ENCODE measurements around the gene KDM6B. TPM values are rescaled to one million over a fixed set of nuclear protein-coding genes. Genes with fewer than 3 reads are reported as not detected.
A peak's percentile ranks its signal among the peaks of the same experiment; 100 is the strongest.

The KDM6B gene
- total RNA-seq, 1 donor from 2014 or later, result 2.9 TPM

DNA sequence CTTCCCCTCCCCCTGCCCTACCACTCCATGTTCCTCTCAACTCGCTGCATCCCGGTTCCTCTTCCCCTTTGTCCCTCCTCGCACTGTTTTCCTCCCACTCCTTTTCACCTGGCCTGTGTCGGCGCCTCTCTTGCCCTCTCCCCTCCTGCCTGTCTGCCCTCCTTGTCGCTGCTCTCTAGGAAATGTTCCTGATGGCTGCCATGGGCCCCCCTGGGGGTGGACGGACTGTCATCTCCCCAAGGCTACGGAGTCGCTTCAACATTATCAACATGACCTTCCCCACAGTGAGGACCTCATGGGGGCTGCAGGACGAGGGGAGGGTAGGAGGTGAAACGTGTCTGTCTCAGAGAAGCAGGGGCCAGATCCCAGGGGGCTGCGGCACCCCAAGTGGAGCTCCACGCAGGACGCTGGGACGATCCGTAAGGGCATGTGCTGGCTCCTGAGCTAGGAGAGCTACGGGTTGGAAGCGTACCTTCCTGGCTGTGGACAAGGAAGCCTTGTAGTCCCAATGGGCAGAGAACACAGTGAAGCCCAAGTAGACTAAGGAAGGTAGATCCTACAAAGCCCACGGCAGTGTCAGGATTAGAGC lies 39.8 kb upstream of the KDM6B start:
- no peaks in the 10 kb centered on the region for H3K36me3 ChIP-seq (ENCODE audit: control insufficient read depth, insufficient read depth, low read length)
- FAIRE-seq, result no peak
- H3K27me3 ChIP-seq (ENCODE audit: control insufficient read depth, insufficient read depth, low read length), result peaks cover 2% of the 10 kb centered on the region
- no peak for DNase-seq (ENCODE audit: low read depth)
- no peak overlapping the region for H3K4me3 ChIP-seq (ENCODE audit: low read depth, low read length)
- TF ChIP-seq, protein P1, sequence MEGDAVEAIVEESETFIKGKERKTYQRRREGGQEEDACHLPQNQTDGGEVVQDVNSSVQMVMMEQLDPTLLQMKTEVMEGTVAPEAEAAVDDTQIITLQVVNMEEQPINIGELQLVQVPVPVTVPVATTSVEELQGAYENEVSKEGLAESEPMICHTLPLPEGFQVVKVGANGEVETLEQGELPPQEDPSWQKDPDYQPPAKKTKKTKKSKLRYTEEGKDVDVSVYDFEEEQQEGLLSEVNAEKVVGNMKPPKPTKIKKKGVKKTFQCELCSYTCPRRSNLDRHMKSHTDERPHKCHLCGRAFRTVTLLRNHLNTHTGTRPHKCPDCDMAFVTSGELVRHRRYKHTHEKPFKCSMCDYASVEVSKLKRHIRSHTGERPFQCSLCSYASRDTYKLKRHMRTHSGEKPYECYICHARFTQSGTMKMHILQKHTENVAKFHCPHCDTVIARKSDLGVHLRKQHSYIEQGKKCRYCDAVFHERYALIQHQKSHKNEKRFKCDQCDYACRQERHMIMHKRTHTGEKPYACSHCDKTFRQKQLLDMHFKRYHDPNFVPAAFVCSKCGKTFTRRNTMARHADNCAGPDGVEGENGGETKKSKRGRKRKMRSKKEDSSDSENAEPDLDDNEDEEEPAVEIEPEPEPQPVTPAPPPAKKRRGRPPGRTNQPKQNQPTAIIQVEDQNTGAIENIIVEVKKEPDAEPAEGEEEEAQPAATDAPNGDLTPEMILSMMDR (IDR thresholded peaks at IDR 0.05; ENCODE audit: insufficient read depth, low read length, severe bottlenecking), result no peak

DNA sequence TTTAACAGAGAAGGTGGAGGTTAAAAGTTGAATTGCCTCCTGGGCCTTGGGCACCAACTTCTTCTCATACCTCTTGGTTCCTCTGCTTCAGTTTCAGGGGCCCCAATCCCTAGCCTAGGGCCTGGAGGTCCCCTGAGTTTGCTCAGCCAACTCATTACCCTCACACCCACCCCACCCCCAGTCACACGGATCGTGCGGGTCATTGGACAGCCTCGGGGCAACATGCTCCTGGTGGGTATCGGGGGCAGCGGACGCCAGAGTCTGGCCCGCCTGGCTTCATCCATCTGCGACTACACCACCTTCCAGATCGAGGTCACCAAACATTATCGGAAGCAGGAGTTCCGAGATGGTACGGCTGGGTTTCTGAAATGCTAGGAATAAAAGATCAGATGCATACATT lies 36.0 kb upstream of the KDM6B start:
- FAIRE-seq (no peak), DNase-seq (ENCODE audit: low read depth) (no peak)
- H3K4me3 ChIP-seq (ENCODE audit: low read depth, low read length), result no peak overlapping the region
- peaks cover 2% of the 10 kb centered on the region for H3K27me3 ChIP-seq (ENCODE audit: control insufficient read depth, insufficient read depth, low read length)
- no peaks in the 10 kb centered on the region for H3K36me3 ChIP-seq (ENCODE audit: control insufficient read depth, insufficient read depth, low read length)
- TF ChIP-seq, protein P1 (IDR thresholded peaks at IDR 0.05; ENCODE audit: insufficient read depth, low read length, severe bottlenecking), result no peak

DNA sequence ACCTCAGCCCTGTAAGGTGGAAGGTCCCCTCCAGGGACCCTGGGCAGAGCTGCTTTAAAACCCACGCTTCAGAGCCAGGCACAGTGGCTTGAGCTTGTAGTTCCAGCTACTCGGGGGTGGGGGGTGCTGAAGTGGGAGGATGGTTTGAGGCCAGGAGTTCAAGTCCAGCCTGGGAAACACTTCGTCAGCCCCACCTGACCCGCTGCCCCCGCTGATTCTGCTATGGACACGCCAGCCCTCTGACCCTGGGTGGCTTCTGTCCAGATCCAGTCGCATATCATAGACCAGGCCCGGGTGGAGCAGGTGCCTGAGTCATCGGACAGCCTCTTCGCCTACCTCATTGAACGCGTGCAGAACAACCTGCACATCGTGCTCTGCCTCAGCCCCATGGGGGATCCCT lies 35.2 kb upstream of the KDM6B start:
- Histone ChIP-seq H3K36me3 (ENCODE audit: control insufficient read depth, insufficient read depth, low read length) (no peaks in the 10 kb centered on the region), H3K27me3 (ENCODE audit: control insufficient read depth, insufficient read depth, low read length) (peaks cover 2% of the 10 kb centered on the region), H3K4me3 (ENCODE audit: low read depth, low read length) (no peak overlapping the region)
- TF ChIP-seq, protein P1 (IDR thresholded peaks at IDR 0.05; ENCODE audit: insufficient read depth, low read length, severe bottlenecking), result no peak
- FAIRE-seq (no peak), DNase-seq (ENCODE audit: low read depth) (no peak)

DNA sequence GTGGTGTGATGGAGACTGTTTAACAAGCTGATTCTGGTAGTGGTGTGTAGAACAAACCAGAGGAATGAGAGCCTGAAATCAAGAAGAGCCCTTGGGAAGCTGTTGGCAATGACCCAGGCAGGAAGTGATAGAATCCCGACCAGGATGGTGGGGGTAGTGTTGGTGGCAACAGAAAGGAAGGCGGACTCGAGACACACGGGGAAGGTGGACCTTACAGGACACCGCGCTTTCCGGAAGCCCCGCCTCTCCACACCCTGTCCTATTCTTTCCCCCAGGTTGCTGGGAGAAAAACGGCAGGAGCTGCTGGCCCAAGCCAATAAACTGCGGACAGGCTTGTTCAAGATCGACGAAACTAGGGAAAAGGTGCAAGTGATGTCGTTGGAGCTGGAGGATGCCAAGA lies 30.0 kb upstream of the KDM6B start:
- FAIRE-seq (peak; percentile 84), DNase-seq (ENCODE audit: low read depth) (peak; percentile 53)
- TF ChIP-seq, protein P1 (IDR thresholded peaks at IDR 0.05; ENCODE audit: insufficient read depth, low read length, severe bottlenecking), result no peak
- no peaks in the 10 kb centered on the region for H3K36me3 ChIP-seq (ENCODE audit: control insufficient read depth, insufficient read depth, low read length)
- no peaks in the 10 kb centered on the region for H3K27me3 ChIP-seq (ENCODE audit: control insufficient read depth, insufficient read depth, low read length)
- H3K4me3 ChIP-seq (ENCODE audit: low read depth, low read length), result no peak overlapping the region

DNA sequence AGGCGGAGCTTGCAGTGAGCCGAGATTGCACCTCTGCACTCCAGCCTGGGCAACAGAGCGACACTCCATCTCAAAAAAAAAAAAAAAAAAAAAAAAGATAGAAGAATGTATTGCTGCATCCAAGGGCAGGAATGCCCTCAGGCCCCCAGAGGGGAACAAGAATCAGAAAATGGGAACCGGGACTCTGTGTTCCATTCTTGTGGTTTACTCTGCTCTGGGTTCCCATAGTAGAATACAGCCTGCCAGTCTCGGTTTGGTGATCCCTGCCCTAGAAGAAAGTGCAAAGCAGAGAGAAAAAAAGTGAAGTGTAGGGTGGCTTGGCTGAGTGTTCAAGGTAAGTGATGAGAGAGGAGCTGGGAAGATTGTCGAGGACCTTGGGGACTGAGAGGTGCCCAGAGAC lies 27.4 kb upstream of the KDM6B start:
- Histone ChIP-seq H3K27me3 (ENCODE audit: control insufficient read depth, insufficient read depth, low read length) (no peaks in the 10 kb centered on the region), H3K4me3 (ENCODE audit: low read depth, low read length) (no peak overlapping the region), H3K36me3 (ENCODE audit: control insufficient read depth, insufficient read depth, low read length) (no peaks in the 10 kb centered on the region)
- FAIRE-seq, result no peak
- no peak for DNase-seq (ENCODE audit: low read depth)
- TF ChIP-seq, protein P1 (IDR thresholded peaks at IDR 0.05; ENCODE audit: insufficient read depth, low read length, severe bottlenecking), result no peak

DNA sequence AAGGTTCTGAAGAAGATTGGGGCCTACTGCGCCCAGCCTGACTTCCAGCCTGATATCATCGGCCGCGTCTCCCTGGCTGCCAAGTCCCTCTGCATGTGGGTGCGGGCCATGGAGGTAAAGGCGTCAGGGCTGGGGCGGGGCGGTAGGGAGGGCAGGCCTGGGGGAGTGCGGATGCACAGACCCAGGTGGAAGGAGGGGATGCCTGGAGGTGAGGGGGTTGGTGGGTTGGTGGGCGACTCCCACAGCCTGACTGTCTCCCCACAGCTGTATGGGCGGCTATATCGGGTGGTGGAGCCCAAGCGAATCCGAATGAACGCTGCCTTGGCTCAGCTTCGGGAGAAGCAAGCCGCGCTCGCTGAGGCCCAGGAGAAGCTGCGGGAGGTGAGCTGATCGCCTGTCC lies 26.8 kb upstream of the KDM6B start:
- Histone ChIP-seq H3K36me3 (ENCODE audit: control insufficient read depth, insufficient read depth, low read length) (no peaks in the 10 kb centered on the region), H3K4me3 (ENCODE audit: low read depth, low read length) (no peak overlapping the region), H3K27me3 (ENCODE audit: control insufficient read depth, insufficient read depth, low read length) (no peaks in the 10 kb centered on the region)
- DNase-seq (ENCODE audit: low read depth) (no peak), FAIRE-seq (no peak)
- TF ChIP-seq, protein P1 (IDR thresholded peaks at IDR 0.05; ENCODE audit: insufficient read depth, low read length, severe bottlenecking), result no peak
